Stimulated activated CD4-positive, alpha-beta T cell treated with anti-CD3 and anti-CD28 coated beads, Interleukin-4, amount 100 ng/mL, for 48 hours (primary cell): ENCODE results near the gene SS18.

Experiments
- DNase-seq, 2 donors: peaks; one replicate each; pipeline ENCODE4 v3.0.0-alpha.2; 2020; ENCODE audit warnings: low read depth in 2 of 2

Gene SS18

DNA sequence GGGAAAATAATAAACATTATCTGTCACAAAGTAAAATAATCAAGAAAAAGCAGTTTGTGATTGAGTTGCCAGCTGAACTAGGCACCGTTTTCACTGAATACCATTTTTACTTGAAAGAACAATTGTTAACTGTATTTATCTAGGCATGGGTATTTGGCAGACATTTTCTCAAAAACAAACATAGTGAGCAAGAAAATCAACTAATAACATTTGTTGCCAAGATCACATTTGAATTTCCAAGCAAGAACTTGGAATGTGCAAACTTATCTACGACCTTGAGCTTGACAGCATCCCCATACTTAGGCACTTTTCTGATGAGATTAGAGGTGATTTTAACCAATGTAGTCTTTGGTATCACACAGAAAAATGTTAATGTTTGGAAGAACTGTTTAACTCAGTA is 16.7 kb downstream of the SS18 start:
- DNase-seq, result no peak

GRCh38 chr18:26071725-26072124 is 18.7 kb downstream of the SS18 start:
- no peak for DNase-seq

DNA sequence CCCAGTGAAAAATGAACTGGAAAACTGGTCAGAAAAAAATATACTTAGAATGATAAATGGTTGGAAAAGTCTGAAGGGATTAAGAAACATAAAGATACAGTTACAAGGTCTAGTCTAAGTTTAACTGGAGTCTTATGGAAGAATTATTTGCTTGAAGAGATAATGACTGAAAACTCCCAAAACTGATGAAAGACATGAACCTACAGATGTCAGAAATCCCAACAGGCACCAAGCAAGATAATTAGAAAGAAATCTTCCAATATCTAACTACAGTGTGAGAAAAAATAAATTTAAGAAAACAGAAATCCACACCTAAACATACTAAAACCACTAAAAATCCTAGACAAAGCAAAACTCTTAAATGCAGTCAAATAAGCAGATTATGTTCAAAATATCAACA is 19.4 kb downstream of the SS18 start:
- no peak for DNase-seq

- DNase-seq, result no peak
Observed at GRCh38 chr18:26059357-26059756, 31.1 kb downstream of the SS18 start.

DNA sequence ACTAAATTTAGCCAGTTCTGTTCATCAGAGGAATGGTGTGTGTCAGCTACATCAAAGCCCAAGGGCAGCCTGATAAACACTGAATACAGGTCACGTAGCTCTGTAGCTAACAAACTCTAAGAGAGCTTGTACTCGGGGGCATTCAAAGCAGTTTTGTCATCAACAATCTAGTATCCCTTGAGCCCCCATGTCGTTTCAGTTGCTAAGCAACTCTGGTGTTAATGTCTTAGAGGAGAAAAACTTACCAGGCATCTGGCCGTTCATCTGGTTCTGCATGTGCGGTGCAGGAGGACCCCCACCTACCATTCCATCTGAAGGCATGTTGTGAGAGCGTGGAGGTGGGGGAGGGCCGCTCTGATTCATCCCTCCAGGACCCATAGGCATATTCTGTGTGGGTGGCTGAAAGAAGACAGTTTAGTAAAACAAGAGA is 33.1 kb downstream of the SS18 start:
- no peak for DNase-seq

DNA sequence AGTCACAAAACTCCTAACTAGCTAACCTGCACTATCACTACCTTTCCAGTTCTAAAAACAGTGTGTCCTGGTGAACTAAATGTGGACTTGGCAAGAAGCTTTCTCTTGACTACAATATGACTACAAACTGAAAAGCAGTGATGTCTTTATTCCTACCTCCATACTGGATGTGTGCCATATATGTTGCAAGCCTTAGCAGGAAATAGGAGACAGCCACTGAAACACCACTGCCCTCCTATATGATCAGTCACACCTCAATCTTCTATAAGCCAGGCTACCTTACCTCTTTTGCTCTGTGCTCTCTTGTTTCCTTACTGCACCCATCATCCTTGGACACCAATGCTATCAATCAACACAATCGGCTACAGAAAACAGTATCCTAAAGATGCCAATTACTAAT is 34.1 kb downstream of the SS18 start:
- DNase-seq, result no peak

DNA sequence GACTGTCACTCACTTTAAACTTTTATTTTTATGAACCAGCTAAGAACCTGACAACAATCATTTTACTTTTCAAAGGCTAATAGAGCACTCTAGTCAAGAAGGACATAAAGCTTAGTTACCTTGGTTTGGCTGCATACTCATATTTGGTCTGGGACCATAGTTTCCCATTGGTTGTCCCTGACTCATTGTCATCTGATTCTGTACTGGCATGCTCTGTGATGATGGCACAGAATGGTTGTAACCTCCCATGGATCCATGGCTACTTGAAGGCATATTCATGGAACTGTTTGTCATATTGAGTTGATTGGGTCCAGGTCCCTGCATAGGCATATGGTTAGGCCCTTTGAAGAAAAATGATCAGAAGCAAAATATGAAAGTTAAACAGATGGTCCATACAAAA is 37.9 kb downstream of the SS18 start:
- no peak for DNase-seq

- DNase-seq, result no peak
Observed at GRCh38 chr18:26051843-26052242, 38.6 kb downstream of the SS18 start.

- DNase-seq, result no peak
Observed at GRCh38 chr18:26046419-26047077, 43.9 kb downstream of the SS18 start.

DNA sequence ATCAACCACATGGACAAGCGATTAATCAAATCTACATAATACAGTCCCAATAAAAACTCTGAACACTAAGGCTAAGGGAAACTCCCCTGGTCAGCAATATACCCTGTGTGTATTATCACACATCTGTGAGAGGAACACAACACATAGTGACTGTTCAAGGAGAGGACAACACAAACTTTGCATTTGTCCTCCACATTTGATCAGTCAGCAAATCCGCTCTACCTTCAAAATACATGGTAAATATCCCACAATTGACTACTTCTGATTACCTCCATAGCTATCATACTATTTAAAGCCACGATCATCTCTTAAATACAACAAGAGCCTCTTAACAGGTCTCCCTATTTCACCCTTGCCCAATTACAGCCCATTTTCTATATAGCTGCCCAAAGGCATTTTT is 45.6 kb downstream of the SS18 start:
- no peak for DNase-seq

DNA sequence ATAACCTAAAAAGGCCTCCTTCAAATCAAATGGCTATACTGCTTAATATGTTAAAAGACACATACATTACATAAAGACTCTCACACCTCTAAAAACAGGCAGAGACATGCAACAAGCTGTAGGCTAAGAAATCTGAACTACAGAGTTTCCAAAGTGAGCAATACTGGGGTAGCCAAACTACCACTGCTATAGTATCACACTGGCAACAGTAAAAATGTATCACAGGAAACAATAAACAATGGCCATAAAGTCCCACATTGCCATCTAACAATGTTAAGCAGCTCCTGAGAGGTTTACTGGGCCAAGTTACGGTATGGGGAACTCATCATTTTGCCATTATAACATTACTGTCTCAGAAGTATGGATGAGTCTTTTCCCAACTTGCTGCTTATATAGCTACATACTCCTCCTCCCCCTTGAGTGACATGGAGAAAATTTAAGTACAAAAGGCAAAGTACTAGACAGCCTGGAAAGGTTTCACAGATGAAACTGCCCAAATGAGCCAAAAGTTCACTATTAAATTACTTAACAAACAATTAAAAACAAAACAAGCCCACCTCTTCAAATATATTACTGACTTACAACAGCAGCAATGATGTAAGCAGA is 50.3 kb downstream of the SS18 start:
- no peak for DNase-seq

GRCh38 chr18:26039203-26039602 is 51.2 kb downstream of the SS18 start:
- no peak for DNase-seq

DNA sequence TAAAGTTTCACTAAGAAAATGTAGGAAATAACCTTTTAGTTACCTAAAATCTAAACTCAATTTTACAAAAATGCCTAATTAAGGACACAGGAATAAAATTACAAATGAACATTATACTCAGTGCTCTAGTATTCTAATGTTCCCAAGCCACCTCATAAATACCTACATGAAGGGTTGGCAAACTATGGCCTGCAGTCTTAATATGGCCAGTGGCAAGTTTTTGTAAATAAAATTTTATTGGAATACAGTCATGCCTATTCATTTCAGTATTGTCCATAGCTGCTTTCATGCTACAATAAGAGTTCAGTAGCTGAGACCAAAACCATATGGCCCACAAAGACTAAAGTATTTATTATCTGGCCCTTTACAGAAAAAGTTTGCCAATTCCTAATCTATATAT is 53.8 kb downstream of the SS18 start:
- no peak for DNase-seq

DNA sequence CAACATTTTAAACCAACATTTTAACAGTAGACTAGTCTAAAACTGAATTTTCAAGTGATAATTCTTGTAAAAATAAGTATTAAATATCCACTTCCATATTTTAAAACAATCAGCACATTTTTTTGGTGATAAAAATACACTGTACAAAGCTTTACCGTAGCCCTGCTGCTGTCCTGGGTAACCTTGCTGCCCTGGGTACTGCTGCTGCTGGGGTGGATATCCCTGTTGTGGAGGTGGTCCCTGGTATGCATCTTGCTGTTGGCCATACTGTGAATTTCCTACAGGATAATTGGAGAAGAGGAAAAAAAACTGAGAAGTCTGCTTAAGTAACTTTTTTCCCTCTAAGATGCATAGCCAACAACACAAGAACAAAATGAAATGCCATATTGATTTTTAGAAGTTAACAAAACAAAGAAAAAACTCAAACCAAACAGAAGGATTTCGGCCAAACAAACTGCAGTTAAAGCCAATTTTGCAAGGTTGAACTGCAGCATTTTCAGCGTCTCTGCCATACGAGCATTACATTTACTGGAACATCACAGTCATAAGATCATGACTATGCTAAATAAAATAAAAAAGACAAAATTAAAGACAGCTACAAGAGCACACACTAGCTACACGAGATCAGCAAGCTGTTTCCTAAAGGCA is 55.4 kb downstream of the SS18 start:
- no peak for DNase-seq

DNA sequence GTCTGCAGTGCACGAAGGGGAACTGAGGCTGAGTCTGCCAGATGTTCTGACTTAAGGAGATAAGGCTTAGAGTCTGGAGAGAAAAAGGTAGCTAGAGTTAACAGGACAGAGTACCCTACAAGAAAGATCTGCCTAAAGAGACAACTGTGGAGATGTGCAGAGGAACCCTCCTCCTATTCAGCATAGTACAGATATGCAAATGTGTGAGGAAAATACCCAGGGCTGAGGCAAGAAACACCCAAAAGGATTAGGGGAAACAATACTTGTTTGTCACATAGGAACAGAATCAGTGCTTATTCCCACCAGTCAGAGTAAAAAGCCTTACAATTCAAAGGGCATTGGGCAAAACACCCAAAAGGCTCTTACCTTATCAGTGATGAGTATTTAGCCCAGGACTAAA is 67.8 kb downstream of the SS18 start:
- no peak for DNase-seq

- DNase-seq, result no peak
Observed at GRCh38 chr18:26021061-26021754, 69.2 kb downstream of the SS18 start.

DNA sequence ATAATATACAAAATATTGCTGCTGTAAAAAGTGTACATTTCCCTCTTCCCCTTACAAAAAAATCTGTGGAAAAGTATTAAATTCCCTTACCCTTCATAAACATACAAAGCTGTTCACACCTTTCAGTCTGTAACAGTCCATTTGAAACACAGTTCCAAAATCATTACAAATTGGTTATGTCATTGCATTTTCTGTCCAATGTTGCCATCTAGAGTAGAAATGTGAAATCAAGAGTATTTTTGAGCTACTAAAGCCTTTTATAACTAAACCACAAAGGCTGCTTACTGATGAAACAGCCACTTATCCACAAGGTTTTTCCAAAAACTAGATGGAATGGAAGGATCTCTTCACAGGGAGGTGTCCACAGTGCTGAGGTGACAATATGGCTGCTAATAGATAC is 72.5 kb downstream of the SS18 start:
- no peak for DNase-seq

- DNase-seq, result no peak
Observed at GRCh38 chr18:26014462-26014861, 76.0 kb downstream of the SS18 start.

DNA sequence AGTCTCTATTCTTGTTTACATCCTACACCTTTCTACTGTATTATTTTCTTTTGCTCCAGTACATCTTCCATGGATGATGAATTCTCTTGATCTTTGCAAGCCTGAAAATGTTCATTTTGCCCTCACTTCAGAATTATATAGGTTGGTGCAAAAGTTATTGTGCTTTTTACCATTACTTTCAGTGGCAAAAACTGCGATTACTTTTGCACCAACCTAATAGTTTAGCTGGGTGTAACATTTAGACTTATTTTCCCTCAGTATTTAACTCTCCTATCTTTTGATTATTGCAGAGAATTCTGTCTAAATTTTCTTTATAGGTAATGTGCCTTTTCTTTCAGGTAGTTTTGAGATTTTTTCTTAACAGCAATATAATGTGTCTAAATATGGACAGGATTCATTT is 81.8 kb downstream of the SS18 start:
- no peak for DNase-seq

DNA sequence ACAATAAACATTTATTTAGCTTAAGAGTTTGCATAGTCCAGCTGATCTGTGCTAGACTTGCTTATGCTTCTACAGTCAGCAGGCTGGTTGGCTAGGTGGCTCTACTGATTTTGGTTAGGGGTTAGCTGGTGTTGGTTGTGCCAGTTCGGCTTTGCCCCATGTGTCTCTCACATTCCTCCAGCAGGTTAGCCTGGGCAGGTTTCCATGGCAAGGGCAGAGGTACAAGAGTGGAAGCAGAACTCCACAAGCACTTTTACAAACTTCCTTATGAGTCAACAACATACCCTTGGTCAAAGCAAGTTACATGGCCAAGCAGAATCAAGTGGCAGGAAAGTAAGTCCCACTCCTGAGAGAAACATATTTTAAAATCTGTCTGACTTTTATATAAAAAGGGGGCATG is 82.3 kb downstream of the SS18 start:
- no peak for DNase-seq

- no peak for DNase-seq
Observed at GRCh38 chr18:26005950-26006349, 84.5 kb downstream of the SS18 start.

DNA sequence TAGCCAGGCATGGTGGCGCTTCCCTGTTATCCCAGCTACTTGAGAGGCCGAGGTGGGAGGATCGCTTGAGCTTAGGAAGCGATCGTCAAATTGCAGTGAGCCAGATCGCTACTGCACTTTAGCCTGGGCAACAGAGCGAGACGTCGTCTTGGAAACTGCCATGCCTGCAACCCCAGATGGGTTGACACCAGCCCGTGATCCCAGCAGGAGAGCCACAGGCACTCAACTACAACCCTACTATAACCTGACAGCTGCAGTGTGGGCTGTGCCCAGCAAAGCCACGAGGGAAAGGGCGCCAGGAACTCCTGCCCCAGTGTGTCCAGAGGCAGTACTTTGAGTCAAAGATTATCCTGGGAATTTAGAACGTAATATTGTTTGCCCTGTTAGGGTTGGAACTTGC is 85.6 kb downstream of the SS18 start:
- DNase-seq, result no peak

DNA sequence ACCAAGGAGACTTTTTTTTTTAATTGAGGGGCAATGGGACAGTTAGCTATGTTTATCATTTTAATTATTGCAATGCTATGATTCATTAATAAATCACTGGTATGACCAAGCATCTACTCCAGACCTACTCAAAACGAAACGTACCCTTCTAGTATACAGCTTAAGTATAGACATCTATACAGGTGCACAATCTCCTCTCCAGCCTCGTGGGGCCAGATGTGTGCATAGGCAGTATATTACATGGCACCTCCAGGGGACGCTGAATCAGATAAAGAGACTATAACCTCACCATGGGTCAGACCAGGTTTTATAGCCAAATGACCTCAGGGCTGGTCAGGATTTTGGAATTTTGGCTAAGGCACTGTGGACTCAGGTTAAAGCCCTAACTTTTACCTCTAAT is 86.6 kb downstream of the SS18 start:
- no peak for DNase-seq
